DMS 273 treated with DMSO at 0.1 percent for 48 hours (cell line): ENCODE data around the gene AIFM1.

ENCODE experiments used
- DNase-seq: peaks from one replicate; lab custom pipeline; 2025; lab: John Stamatoyannopoulos, UW

Gene AIFM1

GRCh38 chrX:130093271-130093670 lies 72.4 kb downstream of the AIFM1 start:
- no peak for DNase-seq

- DNase-seq: no peak
Measured at GRCh38 chrX:130091980-130092522, 73.6 kb downstream of the AIFM1 start.

- no peak for DNase-seq
Measured at GRCh38 chrX:130090364-130090763, 75.3 kb downstream of the AIFM1 start.

GRCh38 chrX:130086447-130087206 lies 79.0 kb downstream of the AIFM1 start:
- DNase-seq: no peak

- no peak for DNase-seq
Measured at GRCh38 chrX:130085551-130086446, 79.8 kb downstream of the AIFM1 start.

GRCh38 chrX:130084631-130085237 lies 80.9 kb downstream of the AIFM1 start:
- no peak for DNase-seq

- DNase-seq: no peak
Measured at GRCh38 chrX:130083656-130084382, 81.8 kb downstream of the AIFM1 start.

GRCh38 chrX:130083107-130083490 lies 82.5 kb downstream of the AIFM1 start:
- DNase-seq: no peak

GRCh38 chrX:130082244-130083106 lies 83.2 kb downstream of the AIFM1 start:
- DNase-seq: no peak

GRCh38 chrX:130081421-130082045 lies 84.1 kb downstream of the AIFM1 start:
- DNase-seq: no peak

GRCh38 chrX:130080791-130081367 lies 84.8 kb downstream of the AIFM1 start:
- no peak for DNase-seq

- DNase-seq: no peak
Measured at GRCh38 chrX:130079824-130080406, 85.7 kb downstream of the AIFM1 start.
